GM12891 (cell line): ENCODE data around the gene SESTD1.

ENCODE experiments used
- POLR2A ChIP-seq: IDR thresholded peaks from 2 replicates; pipeline ENCODE4 v1.6.1; 2011; ENCODE audit warnings: low read depth, low read length, control low read depth
- POLR2AphosphoS5 ChIP-seq: IDR thresholded peaks from 2 replicates; pipeline ENCODE4 v1.6.1; 2011; ENCODE audit warnings: low read depth, low read length, control low read depth
- POU2F2 ChIP-seq: IDR thresholded peaks from 2 replicates; pipeline ENCODE4 v1.6.1; 2011; ENCODE audit warnings: low read depth, mild to moderate bottlenecking, control low read depth, low read length, moderate library complexity
- SPI1 ChIP-seq: IDR thresholded peaks from 2 replicates; pipeline ENCODE4 v1.6.1; 2011; ENCODE audit warnings: low read depth, low read length, control low read depth
- TAF1 ChIP-seq: IDR thresholded peaks from 2 replicates; pipeline ENCODE4 v1.6.1; 2011; ENCODE audit warnings: low read depth, low read length, control low read depth

DNA sequence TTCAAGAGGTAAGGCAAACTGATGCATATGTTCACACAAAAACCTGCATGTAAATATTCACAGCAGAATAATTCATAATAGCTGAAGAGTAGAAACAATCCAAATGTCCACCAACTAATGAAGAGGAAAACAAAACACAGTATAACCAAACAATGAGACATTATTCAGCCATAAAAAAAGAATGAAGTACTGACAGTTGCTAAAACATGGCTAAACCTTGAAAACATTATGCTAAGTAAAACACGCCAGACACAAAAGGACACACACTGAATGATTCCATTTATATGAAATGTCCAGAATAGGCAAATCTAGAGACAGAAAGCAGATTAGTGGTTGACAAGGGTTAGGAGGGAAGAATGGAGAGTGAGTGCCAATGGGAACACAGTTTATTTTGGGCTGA is 86.9 kb downstream of the SESTD1 start:
- TF ChIP-seq TAF1 (no peak), POLR2A (no peak), POLR2AphosphoS5 (no peak), POU2F2 (no peak), SPI1 (no peak)
